ENCODE results near the gene MICU1. TPM values are rescaled to one million over a fixed set of nuclear protein-coding genes. Genes with fewer than 3 reads are reported as not detected.

Gene MICU1
- total and polyA plus RNA-seq, 9 donors = 29.9 to 117 (median 44.5) TPM

GRCh38 chr10:72598769-72599701, 26.8 kb downstream of the MICU1 start:
- Histone ChIP-seq H3K36me3 (no peaks in the 10 kb centered on the region), H3K4me3 (no peak overlapping the region), H3K27me3 (no peaks in the 10 kb centered on the region), H3K4me1 (ENCODE audit: insufficient read depth) (no peaks in the 10 kb centered on the region), H3K27ac (no peak overlapping the region), H3K9me3 (no peaks in the 10 kb centered on the region)
- no peak for TF ChIP-seq POLR2A (IDR thresholded peaks at IDR 0.05)
- no peak for TF ChIP-seq EP300 (IDR thresholded peaks at IDR 0.05)
- no peak for TF ChIP-seq CTCF (IDR thresholded peaks at IDR 0.05)
- intact Hi-C loops (cut with DNase I) = no loop called here
- DNase-seq = no peak
- WGBS, 3 donors = 56 to 69% (median 61%) methylated on average over 4 of the region's 4 CpGs

DNA sequence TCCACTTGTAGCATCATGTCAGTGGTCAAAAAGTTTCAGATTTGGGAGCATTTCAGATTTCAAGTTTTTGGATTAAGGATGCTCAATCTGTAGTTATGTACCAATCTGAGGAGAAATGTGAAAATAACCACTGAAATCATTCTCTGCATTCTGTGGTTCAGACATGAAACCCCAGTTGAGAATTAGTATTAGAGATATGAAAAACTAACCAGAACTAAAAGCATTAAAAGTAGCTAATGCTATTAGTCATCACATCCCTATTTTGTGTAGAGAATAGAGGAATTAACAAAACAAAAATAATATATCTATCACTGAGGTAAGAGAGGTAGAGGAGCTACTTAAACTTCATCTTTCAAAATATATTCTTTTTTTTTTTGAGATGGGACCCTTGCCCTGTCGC, 28.0 kb downstream of the MICU1 start:
- Histone ChIP-seq H3K9me3 (no peaks in the 10 kb centered on the region), H3K4me3 (no peak overlapping the region), H3K27ac (no peak overlapping the region), H3K27me3 (no peaks in the 10 kb centered on the region), H3K36me3 (no peaks in the 10 kb centered on the region), H3K4me1 (ENCODE audit: insufficient read depth) (no peaks in the 10 kb centered on the region)
- DNase-seq = no peak
- intact Hi-C loops (cut with DNase I) = no loop called here
- 95 to 100% (median 96%) methylated on average over 1 of the region's 1 CpG for WGBS, 3 donors
- TF ChIP-seq CTCF (IDR thresholded peaks at IDR 0.05) (no peak), EP300 (IDR thresholded peaks at IDR 0.05) (no peak), POLR2A (IDR thresholded peaks at IDR 0.05) (no peak)

DNA sequence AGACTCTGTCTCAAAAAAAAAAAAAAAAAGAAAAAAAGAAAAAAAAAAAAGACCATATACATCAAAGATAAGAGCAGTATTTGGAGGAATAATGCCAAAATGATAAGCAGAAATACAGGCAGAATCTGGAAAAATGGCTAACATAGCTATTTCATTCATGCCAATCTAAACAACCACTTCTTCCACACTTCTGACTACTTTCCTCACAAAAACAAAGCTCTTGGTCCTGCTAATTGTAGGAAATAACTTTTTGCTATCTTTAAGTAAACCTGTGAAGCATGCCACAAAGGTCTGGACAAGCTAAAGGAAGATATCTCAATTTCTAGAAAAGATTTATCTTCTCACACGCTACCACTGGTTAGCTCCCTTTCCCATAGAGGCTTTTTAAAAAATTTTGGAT, 30.4 kb downstream of the MICU1 start:
- intact Hi-C loops (cut with DNase I) = no loop called here
- no peak for TF ChIP-seq CTCF (IDR thresholded peaks at IDR 0.05)
- TF ChIP-seq POLR2A (IDR thresholded peaks at IDR 0.05) = no peak
- TF ChIP-seq EP300 (IDR thresholded peaks at IDR 0.05) = no peak
- DNase-seq = no peak
- Histone ChIP-seq H3K27me3 (no peaks in the 10 kb centered on the region), H3K4me3 (no peak overlapping the region), H3K9me3 (no peaks in the 10 kb centered on the region), H3K4me1 (ENCODE audit: insufficient read depth) (no peaks in the 10 kb centered on the region), H3K36me3 (no peaks in the 10 kb centered on the region), H3K27ac (no peak overlapping the region)
- 80 to 91% (median 85%) methylated on average over 1 of the region's 1 CpG for WGBS, 3 donors

DNA sequence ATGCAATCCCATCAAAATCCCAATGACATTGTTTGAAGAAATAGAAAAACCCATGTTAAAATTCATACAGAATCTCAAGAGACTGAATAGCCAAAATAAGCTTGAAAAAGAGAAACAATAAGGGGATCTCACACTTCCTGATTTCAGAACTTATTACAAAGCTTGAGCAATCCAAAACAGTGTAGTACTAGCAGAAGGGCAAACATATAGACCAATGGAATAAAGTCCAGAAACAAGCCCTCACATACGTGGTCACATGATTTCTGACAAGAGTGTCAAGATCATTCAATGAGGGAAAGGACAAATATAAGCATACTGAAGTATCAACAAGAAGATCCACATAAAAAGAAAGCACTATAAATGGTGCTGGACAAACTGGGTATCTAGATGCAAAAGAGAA, 31.9 kb downstream of the MICU1 start:
- Histone ChIP-seq H3K9me3 (no peaks in the 10 kb centered on the region), H3K27ac (no peak overlapping the region), H3K27me3 (no peaks in the 10 kb centered on the region), H3K4me3 (no peak overlapping the region), H3K36me3 (no peaks in the 10 kb centered on the region), H3K4me1 (ENCODE audit: insufficient read depth) (no peaks in the 10 kb centered on the region)
- DNase-seq = no peak
- no peak for TF ChIP-seq POLR2A (IDR thresholded peaks at IDR 0.05)
- TF ChIP-seq EP300 (IDR thresholded peaks at IDR 0.05) = no peak
- TF ChIP-seq CTCF (IDR thresholded peaks at IDR 0.05) = no peak
- WGBS, 3 donors = 76 to 88% (median 83%) methylated on average over 1 of the region's 1 CpG
- intact Hi-C loops (cut with DNase I) = no loop called here

Data from ovary (tissue), 9 donors.